DMS53 treated with DMSO at 0.1 percent for 48 hours (cell line): ENCODE results near the gene TTC34.
"Not testable (repeated sequence)": the region's sequence is repeated elsewhere in the genome, so short reads cannot be mapped to it uniquely, and the experiment has no call there.

Source experiments
- DNase-seq: peaks from one replicate; lab custom pipeline; 2025; ENCODE audit not compliant: unreplicated experiment; lab: John Stamatoyannopoulos, UW

The TTC34 gene

DNA sequence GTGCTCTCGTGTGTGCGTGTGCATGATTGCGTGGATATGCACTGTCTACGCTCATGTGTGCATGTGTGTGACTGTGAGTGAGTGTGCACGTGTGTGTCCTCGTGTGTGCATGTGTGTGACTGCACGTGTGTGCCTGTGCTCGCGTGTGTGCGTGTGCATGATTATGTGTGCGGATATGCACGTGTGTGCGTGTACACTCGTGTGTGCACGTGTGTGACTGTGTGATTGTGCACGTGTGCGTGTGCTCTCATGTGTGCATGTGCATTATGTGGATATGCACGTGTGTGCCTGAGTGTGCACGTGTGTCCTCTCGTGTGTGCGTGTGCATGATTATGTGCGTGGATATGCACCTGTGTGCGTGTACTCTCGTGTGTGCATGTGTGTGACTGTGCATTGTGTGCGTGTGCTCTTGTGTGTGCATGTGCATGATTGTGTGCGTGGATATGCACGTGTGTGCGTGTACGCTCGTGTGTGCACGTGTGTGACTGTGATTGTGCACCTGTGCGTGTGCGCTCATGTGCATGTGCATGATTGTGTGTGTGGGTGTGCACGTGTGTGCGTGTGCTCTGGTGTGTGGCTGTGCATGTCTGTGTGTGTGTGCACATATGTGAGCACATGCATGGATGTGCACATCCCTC is 170.9 kb downstream of the TTC34 start:
- no peak for DNase-seq

DNA sequence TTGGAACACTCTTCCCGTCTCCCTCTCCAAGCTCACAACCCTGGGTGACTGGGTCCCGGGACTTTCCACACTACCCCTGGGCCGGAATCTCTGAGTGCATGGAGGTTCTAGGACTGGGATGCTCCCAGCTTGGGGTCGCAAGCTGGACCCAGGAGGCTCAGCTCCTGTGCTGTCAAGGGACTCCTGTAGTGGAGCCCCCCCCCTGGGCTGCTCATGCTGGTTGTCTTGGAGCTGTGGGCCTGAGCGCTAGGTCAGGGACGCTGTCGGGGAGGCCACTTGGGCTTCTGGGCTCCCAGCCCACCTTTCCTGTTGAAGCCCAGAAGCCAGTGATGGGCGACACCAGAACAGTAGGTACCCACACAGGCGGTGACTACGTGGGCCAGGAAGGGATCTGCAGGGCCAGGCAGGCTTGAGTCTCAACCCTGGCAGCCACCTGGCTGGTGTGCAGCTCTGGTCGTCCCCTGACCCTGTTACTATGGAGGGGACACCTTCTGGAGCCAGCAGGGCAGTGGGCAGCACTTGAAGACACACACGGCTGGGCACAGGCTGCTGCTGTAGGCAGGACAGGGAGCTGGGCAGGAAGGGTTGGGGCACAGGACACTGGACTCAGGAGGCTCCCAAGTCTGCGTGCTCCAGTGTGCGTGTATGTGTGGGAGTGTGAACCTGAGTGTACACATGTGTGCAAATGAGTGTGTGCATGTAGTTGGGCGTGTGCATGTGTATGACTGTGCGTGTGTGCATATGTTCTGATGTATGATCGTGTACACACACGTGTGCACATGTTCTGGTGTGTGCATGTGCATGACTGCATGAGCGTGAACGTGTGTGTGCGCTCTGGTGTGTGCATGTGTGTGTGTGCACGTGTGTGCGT is 171.6 kb downstream of the TTC34 start:
- no peak for DNase-seq

DNA sequence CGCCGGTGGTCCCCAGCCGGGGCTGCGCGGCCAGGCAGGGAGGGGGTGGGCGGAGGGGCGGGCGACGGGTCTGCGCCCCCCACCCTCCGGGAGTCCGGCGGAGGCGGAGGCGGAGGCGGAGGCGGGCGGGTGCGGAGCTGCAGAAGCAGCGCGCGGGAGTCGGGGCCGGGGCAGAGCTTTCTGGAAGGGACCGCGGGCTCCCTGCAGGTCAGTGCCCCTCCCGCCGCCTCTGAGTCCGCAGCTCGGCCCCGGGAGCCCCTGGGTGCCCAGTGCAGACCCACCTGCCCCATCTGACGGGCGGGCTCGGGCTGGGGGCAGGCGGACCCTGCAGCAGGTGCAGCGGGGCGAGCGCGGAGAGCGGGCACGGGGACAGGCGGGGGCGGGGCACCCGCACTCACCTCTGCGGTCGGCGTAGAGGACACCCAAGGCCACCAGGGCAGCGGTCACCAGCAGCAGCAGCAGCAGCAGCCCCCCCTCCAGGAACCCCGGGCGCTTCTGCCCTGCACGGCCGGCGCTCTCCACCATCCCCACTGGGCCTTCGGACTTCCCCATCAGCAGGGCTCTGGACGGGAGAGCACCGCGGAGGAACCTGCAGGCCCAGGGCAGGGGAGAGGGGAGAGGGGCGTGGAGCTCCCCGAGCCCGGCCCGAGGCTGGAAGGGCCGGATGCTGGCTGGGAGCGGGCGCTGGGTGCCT is 172.4 kb downstream of the TTC34 start:
- DNase-seq: no peak

DNA sequence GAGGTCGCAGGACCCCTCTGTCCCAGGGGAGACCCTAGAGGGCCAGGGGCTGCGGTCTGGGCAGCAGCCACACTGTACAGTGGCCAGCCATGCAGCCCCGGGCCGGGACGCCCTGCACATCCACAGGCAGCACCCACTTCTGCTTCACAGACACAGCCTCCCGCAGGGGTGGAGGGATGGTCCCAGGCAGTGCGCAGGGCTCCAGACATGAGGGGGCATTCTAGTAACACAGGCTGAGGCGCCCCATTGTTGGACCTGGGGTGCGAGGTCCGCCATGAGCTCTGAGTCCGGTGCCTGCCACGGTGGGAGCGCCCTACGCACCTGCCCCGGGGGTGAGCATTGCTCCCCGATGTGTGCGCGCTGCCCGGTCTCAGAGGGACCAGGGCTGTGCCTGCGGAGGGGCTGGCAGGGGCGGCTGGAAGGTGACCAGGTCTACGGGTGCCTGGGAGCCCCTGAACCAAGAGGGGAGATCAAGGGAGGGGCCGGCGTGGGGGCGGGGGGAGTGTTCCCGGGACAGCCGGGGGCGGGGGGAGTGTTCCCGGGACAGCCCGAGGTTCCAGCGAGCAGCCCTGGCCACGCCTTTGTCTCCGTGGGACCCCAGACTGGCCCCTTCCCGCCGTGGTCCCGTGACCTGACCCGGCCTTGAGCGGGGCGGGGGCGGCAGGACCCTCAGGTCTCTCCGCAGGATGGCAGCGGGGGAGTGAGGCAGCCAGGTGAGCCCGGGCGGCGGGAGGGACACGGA is 173.1 kb downstream of the TTC34 start:
- no peak for DNase-seq

DNA sequence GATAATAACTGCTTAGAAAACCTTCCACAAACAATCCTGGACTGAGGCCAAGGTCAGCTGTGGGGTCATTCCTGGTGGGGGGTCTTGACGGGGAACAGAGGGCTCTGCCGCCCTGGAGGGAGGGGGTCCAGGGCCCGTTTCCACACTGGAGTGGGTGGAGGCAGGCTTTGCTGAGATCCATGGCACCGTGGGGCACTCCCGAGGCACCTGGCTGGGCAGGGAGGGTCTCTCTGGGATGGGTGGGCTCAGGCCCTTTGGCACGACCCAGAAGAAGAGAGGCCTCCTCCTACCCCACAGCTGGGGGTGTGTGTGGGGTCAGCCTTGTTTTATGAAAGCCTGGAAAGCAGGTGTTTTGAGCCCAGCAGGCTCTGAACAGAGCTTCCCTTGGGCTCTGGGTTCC is 173.7 kb downstream of the TTC34 start:
- no peak for DNase-seq

DNA sequence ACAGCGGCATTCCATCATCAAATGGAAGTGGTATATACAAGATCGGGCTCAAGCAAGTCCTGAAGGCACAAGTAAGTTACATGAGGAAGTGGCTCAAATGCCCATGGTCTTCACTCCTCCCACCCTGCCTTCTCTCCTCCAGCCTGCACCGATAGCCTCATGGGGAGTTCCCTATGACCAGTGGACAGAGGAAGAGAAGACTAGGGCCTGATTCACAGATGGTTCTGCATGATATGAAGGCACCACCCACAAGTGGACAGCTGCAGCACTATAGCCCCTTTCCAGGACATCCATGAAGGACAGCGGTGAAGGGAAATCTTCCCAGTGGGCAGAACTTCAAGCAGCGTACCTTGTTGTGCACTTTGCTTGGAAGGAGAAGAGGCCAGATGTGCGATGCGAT is 175.7 kb downstream of the TTC34 start:
- not testable (repeated sequence) for DNase-seq

DNA sequence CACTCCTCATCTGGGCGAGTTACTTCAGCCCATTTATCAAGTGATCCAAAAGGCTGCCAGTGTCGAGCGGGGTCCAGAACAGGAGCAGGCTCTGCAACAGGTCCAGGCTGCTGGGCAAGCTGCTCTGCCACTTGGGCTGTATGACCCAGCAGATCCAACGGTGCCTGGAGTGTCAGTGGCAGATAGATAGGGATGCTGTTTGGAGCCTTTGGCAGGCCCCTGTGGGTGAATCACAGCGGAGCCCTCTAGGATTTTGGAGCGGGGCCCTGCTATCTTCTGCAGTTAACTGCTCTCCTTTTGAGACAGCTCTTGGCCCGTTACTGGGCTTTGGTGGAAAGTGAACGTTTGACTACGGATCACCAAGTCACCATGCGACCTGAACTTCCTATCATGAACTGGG is 176.2 kb downstream of the TTC34 start:
- no peak for DNase-seq

DNA sequence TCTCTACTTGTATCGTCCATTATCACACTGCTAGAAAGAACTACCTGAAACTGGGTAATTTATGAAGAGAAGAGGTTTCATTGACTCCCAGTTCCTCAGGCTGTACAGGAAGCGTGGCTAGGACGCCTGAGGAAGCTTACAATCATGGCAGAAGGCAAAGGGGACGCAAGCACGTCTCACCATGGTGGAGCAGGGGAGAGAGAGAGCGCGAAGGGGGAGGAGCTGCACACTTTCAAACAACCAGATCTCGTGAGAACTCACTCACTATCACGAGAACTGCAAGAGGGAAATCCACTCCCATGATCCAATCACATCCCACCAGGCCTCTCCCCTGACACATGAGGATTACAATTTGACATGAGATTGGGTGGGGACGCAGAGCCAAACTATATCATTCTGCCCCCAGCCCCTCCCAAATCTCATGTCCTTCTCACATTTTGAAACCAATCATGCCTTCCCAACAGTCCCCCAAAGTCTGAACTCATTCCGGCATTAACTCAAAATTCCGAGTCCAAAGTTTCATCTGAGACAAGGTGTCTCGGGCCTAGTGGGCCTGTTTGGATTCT is 176.7 kb downstream of the TTC34 start:
- no peak for DNase-seq

DNA sequence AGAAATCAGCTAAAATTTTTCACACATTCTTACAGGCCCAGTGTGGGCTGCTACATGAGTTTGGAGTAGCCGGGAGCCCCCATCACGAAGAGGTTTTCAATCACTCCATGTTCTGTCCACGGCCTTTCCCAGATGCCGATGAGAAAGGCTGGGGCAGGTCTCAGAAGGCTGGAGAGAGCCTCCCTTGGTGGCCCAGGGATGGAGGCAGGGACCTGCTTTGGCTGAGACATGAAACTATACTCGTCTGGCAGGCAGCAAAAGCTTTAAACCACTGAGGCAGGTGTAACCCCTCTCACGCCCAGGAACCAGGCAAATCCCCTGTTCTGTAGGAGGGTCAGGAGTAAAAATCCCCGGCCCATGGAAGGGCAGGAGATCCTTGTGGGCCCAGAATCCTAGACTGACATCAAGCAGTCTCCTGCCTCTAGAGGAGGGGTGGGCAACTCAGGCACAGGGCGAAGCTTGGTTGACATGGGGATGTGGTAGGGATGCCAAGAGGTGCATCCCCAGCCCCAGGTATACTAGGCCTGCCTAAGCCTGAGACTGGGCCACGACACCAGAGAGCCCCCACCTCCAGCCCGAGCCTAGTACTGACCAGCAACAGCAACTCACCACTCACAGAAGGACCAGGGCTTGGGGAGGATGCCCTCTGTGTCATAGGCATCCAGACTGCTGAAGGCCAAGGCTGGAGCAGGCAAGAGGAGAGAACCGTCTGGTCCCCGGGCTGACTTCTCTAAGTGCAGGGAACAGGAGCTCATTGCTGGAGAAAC is 177.7 kb downstream of the TTC34 start:
- DNase-seq: no peak

DNA sequence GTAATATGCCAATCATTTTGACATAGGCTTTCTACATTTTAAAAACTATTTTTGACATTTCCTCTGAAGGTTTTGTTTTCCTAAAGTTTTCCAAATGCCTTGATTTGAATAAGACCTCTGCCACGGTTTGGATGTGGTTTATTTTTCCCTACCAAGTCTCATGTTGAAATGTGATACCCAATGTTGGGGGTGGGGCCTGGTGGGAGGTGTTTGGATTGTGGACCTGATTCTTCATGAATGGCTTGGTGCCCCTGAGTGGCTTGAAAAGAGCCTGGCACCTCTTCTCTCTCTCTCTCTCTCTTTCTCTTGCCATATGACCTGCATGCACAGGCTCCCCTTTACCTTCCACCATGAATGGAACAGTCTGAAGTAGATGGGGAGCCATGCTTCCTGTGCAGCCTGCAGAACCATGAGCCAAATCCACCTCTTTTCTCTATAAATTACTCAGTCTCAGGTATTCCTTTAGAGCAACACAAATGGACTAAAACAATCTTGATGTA is 183.5 kb downstream of the TTC34 start:
- no peak for DNase-seq

DNA sequence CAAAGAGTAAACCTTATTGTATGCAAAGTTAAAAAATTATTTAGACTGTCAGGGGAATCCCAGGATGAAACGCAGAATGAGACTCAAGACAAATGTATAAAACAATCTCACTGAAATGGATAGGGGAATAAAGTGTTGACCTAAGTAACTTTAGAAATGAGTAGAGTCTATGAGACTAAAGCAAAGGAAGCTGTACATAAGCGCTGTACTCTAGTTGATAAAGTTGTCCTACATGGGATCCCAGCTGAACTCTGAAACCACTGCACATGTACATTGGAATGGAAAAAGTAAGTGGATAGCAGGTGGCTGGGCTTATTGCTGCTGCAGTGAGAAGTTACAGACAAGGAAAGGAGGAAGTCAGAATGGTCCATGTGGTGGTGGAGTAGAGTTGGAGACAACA is 187.3 kb downstream of the TTC34 start:
- no peak for DNase-seq

DNA sequence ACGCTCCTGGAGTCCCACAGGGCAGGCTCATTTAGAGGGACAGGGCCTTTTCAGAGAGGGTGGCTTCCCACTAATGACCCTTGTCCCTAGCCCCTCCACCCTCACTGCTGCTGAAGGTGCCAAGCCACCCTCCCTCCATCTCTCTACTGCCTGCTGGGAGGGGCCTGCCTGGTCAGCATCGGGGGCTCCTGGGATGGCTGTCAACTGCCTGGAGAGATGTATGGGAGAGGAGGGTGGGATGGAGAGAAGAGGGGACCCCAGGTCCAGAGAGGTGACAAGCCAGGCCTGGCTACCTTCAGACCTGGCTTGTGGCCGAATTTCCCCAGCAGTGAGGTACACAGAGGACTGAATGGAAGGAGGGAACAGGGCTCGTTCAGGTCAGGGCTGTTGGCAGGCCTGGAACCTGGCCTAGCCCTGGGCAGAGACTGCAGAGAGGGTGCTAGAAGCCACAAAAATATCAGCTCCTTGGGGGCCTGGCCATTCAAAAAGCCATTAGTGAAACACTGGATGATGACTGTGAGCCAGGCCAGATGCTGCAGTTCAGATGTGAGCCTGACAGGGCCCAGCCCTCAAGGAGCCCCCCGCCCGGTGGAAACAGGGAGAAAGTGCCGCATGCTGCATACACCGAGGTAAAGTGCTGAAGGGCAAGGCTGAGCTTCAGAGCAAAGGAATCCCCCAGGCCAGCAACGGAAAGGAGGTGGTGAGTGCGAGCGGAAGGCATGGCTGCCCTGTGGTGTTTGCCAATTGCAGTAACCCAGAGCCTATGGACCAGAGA is 188.7 kb downstream of the TTC34 start:
- DNase-seq: no peak

DNA sequence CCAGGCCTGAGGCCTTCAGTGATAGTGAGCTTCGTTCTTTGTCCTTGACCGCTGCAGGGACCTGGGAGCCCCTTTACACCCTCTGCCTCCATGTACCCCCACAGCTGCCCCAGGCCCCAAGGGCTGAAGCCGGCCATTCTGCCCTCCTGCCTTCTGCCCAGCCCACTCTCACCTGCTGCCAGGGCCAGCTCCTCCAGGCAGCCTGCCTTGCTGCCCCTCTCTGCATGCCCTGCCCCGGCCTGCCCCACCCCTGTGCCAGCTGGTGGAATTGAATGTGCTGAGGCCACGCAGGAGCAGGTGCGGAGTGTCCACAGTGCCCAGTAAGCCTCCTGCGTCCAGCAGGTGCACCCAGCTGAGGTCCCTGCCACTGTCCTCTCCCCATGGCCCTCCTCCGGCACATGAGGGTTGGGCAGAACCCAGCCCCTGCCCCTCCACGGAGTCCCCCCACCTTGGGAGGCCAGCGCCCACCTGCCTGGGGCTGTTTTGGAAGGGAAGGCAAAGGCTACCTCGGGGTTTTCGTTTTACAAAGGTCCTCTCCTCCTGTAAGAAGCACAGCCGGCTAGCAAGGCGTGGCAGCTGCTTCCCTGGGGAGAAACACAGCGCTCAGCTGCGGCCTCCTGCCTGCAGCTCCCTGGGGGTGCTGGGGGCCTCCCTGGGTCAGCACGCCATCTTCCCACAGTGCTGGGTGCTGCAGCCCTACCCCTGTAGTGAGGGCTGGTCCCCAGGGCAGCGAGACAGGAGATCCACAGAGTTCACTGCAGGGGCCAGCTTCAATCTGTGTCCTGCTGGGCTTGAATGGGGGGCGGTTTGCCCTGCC is 189.7 kb downstream of the TTC34 start:
- DNase-seq: no peak

DNA sequence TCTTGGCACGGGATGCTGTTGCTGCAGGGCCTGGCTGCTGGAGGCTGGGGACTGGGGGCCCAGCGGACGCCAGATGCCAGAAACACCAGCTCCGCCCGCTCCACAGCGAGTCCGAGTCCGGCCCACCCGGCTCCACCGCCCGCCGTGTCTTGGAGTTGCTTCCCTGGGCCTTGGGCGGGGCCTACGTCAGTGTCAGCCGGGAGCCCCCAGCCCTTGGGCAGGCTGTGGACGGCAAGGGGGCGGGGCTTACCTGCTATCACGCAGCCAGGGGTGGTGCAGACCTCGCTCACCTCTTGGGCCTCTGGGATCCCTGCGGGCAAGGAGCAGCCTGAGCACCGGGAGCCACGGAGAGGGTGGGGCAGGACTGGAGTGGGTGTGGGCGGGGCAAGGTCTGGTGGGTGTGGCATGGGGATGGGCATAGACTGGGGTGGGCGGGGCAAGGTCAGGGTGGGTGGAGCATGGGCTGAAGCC is 190.4 kb downstream of the TTC34 start:
- DNase-seq: no peak

DNA sequence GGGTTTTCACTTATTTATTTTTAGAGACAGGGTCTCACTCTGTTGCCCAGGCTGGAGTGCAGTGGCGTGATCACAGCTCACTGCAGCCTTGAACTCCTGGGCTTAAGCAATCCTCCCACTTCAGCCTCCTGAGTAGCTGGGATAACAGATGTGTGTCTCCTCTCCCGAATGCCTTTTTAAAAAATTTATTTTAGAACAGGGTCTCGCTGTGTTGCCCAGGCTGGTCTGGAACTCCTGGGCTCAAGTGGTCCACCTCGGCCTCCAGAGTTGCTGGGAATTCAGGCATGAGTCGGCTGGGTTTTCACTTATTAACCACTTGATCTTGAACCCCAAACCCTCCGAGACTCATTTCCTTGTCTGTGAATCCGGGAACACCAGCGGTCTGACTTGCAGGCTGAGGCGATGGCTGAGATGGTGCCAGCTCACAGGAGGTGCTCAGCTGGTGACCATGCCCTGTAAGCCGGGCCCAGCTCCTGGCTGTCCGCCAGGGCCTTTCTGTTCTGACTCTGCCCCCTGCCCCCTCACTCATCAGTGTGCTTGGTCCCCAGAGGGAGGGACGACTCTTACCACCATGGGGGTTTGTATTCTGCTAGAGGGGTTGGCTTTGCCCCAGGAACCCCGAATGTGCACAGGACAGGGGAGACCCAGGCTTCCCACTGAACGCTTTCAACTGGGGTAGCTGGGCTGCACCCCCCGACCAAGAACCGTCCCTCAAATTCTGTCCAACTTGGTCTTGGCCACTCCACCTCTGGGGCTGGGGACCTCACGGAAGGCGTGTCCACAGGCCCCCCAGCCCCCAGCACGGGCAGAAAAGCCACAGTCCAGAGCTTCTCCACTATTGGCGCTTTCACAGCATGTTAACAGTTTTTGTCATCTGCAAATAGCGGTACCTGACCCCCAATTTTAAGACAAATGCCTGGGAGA is 191.2 kb downstream of the TTC34 start:
- no peak for DNase-seq

DNA sequence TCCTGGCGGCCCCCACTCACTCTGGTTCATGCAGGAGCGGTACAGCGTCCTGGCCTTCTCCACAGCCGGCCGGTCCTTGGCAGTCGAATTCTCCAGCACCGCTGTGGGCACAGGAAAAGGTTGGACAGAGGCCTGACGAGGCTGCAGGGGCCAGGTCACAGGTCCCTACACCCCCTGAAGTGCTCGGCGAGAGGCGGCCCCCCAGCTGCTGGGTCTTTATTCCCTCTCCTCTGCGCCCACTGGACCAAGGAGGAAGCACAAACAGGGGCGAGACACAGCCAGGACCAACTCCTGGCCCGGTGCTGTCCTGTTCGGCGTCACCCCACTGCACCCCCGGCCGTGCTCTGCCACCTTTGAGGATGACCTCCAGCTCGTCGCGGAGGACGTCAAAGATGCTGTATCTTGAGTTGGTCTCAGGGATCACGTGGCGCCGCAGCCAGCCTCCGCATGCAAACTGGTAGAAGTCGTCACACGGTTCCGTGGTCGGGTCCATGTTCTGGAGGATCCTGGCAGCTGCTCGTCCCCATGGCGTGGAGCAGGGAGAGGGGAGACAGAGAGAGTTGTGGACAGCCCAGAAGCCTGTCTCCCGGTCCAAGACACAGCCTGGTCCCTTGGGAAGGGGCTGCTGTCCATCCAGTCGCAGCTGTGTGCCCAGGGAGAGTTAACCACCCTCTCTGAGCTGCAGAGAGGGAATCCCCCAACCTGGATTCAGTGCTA is 192.0 kb downstream of the TTC34 start:
- DNase-seq: no peak

DNA sequence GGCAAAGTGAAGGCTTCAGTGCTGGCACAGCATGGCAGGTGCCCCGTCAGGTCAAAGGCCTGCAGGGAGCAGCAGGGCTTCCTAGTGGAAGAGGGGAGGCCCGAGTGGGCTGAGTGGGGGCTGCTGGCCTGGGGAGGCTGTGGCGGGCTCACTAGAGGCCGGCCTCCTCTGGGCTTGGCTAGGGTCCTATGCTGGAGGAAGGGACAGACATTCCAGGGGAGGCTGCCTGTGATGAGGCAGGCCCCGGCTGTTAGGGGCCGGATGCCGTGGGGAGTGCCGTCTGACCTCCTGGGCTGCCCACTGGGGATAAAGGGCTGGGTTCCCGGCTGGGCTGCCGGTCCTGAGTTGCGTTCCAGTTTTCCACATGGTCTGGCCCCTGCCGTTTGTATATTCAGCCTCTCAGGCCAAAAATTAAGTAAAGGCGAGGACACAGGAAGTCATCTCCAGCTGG is 193.8 kb downstream of the TTC34 start:
- no peak for DNase-seq
